ENCODE measurements around the gene MAN1C1.

DNA sequence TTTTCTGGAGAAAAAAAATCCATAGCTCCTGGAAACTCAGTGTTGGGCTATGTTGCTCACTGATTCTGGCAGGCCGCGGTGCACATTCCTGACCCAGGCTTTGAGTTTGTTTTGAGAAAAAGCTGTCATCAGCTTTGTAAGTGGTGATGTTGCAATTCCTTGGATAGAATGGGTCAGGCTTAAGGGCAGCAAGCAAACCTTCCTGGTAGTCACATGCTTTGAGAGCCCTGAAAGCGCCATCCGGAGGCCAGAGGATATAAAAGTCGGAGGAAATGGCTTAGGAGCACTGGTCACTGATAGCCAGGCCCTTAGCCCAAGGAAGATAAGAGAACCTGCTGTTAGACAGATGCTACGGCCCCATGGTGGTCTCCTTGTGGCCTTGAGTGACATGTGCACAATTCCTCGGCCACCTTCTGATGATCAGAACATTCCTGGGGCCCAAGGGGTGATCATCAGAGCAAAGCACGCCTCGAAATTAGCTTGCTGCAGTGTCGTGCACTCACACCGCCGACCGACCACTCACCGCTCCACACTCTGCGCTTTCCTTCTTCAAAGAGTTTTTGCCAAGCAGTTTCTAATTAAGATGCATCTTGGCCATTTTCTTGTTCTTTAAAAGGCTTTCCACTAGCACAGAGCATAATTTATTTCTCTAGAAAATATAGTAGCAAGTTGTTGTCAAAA is 78.6 kb downstream of the MAN1C1 start:
- TF ChIP-seq, protein P1, sequence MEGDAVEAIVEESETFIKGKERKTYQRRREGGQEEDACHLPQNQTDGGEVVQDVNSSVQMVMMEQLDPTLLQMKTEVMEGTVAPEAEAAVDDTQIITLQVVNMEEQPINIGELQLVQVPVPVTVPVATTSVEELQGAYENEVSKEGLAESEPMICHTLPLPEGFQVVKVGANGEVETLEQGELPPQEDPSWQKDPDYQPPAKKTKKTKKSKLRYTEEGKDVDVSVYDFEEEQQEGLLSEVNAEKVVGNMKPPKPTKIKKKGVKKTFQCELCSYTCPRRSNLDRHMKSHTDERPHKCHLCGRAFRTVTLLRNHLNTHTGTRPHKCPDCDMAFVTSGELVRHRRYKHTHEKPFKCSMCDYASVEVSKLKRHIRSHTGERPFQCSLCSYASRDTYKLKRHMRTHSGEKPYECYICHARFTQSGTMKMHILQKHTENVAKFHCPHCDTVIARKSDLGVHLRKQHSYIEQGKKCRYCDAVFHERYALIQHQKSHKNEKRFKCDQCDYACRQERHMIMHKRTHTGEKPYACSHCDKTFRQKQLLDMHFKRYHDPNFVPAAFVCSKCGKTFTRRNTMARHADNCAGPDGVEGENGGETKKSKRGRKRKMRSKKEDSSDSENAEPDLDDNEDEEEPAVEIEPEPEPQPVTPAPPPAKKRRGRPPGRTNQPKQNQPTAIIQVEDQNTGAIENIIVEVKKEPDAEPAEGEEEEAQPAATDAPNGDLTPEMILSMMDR (IDR thresholded peaks at IDR 0.05; ENCODE audit: borderline replicate concordance, extremely low read depth, low read length, poor library complexity, severe bottlenecking): no peak
- TF ChIP-seq EZH2 (IDR thresholded peaks at IDR 0.05; ENCODE audit: borderline replicate concordance, low read depth, low read length, severe bottlenecking): no peak
